Epidermal melanocyte (primary cell): Measurements from ENCODE around the gene ASMTL.
A peak's percentile ranks its signal among the peaks of the same experiment; 100 is the strongest.
"Not testable (repeated sequence)": the region's sequence is repeated elsewhere in the genome, so short reads cannot be mapped to it uniquely, and the experiment has no call there.

ENCODE experiments used
- DNase-seq: peaks from one replicate; pipeline ENCODE4 v3.0.0; 2011; ENCODE audit warnings: low spot score; ENCODE audit not compliant: insufficient read length

The ASMTL gene

GRCh38 chrX:1453951-1454785 is 1.5 kb upstream of the ASMTL start:
- peak; percentile 67 for DNase-seq

- no peak for DNase-seq
These were observed 680 bp upstream of the ASMTL start for GRCh38 chrX:1453395-1453783.

- no peak for DNase-seq
These were observed 821 bp downstream of the ASMTL start for GRCh38 chrX:1451661-1452515.

- no peak for DNase-seq
These were observed 1.5 kb downstream of the ASMTL start for GRCh38 chrX:1451251-1451660.

GRCh38 chrX:1450361-1451161 is 2.1 kb downstream of the ASMTL start:
- DNase-seq: no peak

GRCh38 chrX:1449823-1450149 is 2.9 kb downstream of the ASMTL start:
- no peak for DNase-seq

- no peak for DNase-seq
These were observed 3.5 kb downstream of the ASMTL start for GRCh38 chrX:1449036-1449822.

- not testable (repeated sequence) for DNase-seq
These were observed 4.1 kb downstream of the ASMTL start for GRCh38 chrX:1448573-1449001.

GRCh38 chrX:1447969-1448572 is 4.6 kb downstream of the ASMTL start:
- not testable (repeated sequence) for DNase-seq

- not testable (repeated sequence) for DNase-seq
These were observed 5.4 kb downstream of the ASMTL start for GRCh38 chrX:1446984-1447968.

- DNase-seq: no peak
These were observed 7.9 kb downstream of the ASMTL start for GRCh38 chrX:1444561-1445500.

- no peak for DNase-seq
These were observed 9.1 kb downstream of the ASMTL start for GRCh38 chrX:1443496-1444075.

GRCh38 chrX:1442724-1443367 is 9.9 kb downstream of the ASMTL start:
- no peak for DNase-seq

- no peak for DNase-seq
These were observed 10.6 kb downstream of the ASMTL start for GRCh38 chrX:1442016-1442665.

GRCh38 chrX:1440506-1440905 is 12.2 kb downstream of the ASMTL start:
- DNase-seq: no peak

- no peak for DNase-seq
These were observed 17.3 kb downstream of the ASMTL start for GRCh38 chrX:1435241-1435895.
